SH-SY5Y (cell line): Measurements from ENCODE around the gene ADAMTS17.

ENCODE experiments used
- GATA2 ChIP-seq: IDR thresholded peaks from 2 replicates; pipeline ENCODE4 v1.6.1; 2011; ENCODE audit warnings: mild to moderate bottlenecking, low read depth, low read length
- GATA3 ChIP-seq: IDR thresholded peaks from 2 replicates; pipeline ENCODE4 v1.6.1; 2011; ENCODE audit warnings: low read depth, mild to moderate bottlenecking, low read length, moderate library complexity

Gene ADAMTS17

DNA sequence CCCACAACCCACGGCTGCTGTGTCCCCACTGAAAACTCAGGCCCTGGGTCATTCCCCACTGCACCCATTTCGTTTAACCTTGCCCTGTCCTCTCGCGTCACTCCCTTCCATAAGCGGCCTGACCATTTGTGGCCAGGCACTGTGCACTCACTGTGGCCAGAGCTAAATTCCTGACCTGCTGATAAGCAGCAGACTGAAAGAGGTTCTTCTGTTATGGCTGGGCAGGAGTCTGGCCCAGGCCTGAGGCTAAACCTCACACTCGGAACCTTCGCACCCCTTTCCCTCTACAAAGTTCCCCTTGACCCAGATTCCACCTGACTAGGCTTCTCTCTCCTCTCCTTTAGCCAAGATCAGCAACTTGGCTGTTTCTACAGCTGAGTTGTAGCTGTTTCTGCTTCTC lies 62.3 kb downstream of the ADAMTS17 start:
- TF ChIP-seq GATA2 = no peak
- TF ChIP-seq GATA3 = no peak

DNA sequence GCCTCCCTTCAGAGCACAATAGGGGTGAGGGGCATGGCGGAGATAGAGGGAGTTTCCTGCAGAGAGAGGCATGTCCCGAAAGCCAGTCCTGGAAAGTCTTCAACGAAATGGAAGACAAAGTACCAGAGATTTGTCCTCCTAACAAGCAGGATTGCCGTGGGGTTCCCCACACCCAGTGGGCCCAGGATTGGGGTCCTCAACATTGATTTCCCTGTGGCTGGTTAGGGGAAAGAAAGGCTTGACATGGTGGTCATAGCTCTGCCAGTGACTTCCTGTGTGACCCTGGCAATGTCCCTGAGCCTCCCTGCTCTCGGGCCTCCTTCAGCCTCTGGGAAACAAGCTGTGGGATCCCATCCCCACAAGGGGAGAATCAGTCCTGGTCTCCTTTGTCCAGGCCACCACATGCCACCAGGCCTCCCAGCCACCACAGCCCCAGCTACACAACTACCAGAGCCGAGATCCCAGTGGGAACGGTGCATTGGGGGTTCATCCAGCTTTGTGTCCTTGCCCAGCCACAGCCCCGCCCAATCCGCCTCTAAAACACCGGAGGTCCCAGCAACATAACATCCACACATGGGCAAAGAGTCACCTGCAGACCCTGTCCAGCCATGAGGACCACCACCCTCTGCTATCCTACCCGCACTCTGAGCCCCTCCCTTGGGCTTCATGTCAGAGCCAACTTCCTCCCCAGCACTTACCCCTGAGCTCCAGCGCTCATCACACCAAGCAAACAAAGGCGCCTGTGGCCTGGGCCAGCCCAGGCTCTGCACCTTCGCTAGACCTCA lies 63.0 kb downstream of the ADAMTS17 start:
- TF ChIP-seq GATA2 = no peak
- no peak for TF ChIP-seq GATA3

DNA sequence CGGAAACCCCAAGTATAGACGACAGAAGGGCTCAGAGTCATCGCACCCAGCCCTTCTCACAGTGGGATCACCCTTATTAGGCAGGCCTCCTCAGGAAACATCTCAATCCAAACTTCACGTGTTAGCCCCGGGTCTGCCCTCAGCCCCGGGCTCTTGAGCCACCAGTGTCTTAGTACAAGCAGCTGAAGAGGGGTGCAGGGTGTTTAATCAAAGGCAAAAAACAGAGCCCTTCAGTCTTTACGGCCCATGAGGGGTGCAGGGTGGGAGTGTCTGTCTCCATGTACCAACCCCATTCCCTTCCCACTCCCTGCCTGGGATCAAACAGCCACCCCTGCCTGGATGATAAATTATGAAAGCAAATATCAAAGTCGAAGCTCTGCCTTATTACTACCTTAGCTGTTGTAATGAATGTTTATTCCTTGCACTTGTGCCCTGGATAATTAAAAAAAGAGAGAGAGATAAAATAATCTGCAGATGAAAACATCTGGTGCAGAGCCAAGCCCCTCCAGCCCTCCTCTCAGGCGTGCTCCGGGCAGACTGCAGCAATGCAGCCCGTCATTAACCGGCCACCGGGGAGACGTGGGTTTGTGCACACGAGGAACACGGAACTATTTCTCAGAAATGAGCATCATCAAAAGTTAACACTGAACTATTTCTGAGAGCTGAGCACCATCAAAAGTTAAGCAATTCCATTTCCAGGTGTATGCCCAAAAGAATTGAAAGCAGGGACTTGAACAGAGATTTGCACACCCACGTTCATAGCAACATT lies 64.5 kb downstream of the ADAMTS17 start:
- TF ChIP-seq GATA2 (no peak), GATA3 (no peak)

GRCh38 chr15:100276506-100276905 lies 65.3 kb downstream of the ADAMTS17 start:
- TF ChIP-seq GATA3 (no peak), GATA2 (no peak)

DNA sequence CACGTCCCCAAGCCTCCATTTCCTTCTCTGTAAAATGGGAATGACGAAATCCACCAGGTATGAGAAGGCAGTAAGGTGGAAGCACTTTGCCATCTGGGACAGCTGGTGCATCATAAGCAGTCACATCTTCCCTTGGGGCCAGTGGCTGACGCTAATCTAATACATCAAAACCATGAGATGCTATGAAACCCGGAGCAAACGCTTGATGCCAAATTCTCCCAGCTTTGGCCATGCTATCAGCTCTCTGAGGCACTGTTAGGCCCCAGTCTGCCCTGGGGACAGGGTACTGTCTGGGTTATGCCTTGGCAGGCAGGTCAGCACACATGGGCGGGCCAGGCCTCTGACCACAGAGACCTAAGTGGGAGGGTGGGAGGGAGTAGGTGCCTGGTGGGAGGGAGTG lies 66.1 kb downstream of the ADAMTS17 start:
- TF ChIP-seq GATA2 (no peak), GATA3 (no peak)

DNA sequence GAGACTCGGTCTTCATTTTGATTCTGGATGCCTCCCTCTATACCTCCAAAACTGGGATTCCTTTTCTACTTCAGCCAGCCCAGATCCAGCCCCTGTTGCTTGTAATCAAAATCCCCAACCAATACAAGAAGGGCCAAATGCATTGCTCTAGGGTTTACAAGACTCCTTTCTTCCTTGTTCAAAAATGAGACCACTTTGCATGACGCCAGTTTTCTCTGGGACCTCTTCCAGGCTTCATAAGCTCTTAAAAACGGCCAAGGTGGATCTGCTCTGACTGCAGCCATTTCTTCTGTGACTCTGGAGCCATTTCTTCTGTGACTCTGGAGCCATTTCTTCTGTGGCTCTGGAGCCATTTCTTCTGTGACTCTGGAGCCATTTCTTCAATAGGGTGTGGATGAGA lies 71.9 kb downstream of the ADAMTS17 start:
- TF ChIP-seq GATA3 = no peak
- TF ChIP-seq GATA2 = no peak

DNA sequence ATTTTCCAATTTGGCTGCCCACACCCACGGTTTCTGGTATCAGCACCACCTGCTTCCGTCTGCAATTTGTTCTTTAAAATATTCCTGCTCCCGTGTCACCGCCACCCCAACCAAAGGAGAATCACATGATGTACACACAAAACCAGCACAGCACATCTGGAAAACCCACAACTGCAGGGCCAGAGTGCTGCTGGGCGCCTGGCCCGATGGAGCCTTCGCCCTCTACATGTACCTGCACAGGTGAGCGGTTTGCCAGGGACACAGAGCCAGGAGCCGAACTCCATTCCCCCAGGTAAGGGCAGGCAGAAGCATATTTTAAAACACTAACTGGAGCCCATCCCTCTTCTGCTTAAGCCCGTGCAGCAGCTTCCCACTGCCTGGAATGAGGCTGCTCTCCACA lies 75.6 kb downstream of the ADAMTS17 start:
- TF ChIP-seq GATA3 = no peak
- TF ChIP-seq GATA2 = no peak

- TF ChIP-seq GATA3 = no peak
- TF ChIP-seq GATA2 = no peak
Measured at GRCh38 chr15:100265641-100266035, 76.1 kb downstream of the ADAMTS17 start.

DNA sequence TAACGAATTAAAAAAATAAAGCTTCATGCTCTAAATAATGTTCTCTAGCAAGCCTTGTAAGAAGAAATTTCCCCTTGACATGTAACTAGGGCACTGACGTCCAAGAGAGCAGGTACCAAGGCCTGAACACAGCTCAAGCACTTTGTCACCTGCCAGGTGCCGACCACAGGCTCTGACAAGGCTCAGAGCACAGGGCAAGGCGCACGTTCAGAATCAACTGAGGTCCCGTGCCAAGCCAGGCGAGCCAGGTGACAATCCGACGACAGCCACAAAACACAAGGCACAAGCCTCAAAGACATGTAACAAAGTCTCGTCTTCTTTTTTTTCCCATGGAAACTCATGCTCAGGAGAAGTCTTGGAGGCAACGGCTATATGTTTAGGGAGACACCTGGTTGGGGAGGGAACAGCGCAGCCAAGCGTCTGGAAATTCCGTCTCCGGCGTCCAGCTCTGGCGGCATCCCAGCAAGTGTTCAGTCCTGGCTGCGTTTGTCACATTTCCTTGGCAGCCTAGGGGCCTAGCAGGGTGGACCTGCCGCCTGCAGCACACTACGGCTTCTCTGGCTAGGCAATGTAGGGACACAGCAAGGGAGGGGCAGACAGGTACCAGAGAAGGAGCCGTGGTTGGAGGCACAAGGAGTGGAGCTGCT lies 76.7 kb downstream of the ADAMTS17 start:
- TF ChIP-seq GATA2 (no peak), GATA3 (no peak)

GRCh38 chr15:100263721-100264455 lies 77.9 kb downstream of the ADAMTS17 start:
- TF ChIP-seq GATA2 (no peak), GATA3 (no peak)

GRCh38 chr15:100263031-100263430 lies 78.7 kb downstream of the ADAMTS17 start:
- TF ChIP-seq GATA3 (no peak), GATA2 (no peak)

DNA sequence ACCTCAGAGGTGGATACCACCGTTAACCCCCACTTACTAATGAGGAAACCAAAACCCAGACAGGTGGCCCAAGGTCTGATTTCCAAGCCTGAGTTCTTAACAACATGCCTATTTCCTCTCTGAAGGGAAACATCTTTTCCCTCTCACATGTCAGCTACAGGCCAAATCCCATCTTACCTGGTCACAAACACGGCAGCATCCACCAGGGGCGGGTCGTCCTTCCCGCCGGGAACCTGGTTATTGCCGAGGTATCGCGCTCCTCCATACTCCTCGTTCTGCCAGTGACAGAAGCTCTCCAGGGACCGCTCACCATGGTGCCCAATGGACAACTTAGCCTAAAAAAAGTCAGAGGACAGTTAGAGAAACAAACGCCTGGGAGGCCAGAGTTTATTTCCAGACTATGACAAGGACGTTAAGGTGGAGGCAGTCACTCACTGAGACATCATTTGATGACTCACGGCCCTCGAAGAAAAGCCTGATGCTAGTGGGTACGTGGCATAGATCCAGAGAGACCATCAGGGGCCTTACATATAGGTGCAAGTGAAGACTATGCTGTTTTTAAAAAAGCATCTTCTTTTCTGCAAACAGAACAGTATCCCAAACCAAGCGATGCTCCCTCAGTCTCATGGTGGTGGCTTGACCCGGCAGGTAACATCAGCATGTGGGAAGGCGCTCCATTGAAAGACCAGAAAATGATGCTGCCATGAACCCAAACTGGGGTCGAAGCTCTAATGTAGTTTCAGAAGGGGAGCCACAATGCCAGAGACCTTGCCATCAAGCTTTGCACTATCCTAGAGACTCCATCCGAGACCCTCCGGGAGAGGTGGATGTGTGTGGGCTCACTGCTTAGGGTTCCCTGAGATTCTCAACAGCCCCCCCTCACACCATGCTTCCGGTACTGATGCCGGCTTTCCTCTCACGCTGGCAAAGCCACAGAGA lies 80.2 kb downstream of the ADAMTS17 start:
- TF ChIP-seq GATA2 (no peak), GATA3 (no peak)

GRCh38 chr15:100259266-100259665 lies 82.5 kb downstream of the ADAMTS17 start:
- TF ChIP-seq GATA3 = no peak
- no peak for TF ChIP-seq GATA2
